HG02678 (cell line): ENCODE measurements around the gene AFF3.
"Not testable (repeated sequence)": the region's sequence is repeated elsewhere in the genome, so short reads cannot be mapped to it uniquely, and the experiment has no call there.

Experiments
- ATAC-seq: cut with Tn5 transposase; IDR thresholded peaks from one replicate; pipeline ENCODE4 v1.9.1; 2021; ENCODE audit warnings: mild to moderate bottlenecking, moderate library complexity; ENCODE audit not compliant: unreplicated experiment

The AFF3 gene, protein sequence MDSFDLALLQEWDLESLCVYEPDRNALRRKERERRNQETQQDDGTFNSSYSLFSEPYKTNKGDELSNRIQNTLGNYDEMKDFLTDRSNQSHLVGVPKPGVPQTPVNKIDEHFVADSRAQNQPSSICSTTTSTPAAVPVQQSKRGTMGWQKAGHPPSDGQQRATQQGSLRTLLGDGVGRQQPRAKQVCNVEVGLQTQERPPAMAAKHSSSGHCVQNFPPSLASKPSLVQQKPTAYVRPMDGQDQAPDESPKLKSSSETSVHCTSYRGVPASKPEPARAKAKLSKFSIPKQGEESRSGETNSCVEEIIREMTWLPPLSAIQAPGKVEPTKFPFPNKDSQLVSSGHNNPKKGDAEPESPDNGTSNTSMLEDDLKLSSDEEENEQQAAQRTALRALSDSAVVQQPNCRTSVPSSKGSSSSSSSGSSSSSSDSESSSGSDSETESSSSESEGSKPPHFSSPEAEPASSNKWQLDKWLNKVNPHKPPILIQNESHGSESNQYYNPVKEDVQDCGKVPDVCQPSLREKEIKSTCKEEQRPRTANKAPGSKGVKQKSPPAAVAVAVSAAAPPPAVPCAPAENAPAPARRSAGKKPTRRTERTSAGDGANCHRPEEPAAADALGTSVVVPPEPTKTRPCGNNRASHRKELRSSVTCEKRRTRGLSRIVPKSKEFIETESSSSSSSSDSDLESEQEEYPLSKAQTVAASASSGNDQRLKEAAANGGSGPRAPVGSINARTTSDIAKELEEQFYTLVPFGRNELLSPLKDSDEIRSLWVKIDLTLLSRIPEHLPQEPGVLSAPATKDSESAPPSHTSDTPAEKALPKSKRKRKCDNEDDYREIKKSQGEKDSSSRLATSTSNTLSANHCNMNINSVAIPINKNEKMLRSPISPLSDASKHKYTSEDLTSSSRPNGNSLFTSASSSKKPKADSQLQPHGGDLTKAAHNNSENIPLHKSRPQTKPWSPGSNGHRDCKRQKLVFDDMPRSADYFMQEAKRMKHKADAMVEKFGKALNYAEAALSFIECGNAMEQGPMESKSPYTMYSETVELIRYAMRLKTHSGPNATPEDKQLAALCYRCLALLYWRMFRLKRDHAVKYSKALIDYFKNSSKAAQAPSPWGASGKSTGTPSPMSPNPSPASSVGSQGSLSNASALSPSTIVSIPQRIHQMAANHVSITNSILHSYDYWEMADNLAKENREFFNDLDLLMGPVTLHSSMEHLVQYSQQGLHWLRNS (N-terminal part only)

DNA sequence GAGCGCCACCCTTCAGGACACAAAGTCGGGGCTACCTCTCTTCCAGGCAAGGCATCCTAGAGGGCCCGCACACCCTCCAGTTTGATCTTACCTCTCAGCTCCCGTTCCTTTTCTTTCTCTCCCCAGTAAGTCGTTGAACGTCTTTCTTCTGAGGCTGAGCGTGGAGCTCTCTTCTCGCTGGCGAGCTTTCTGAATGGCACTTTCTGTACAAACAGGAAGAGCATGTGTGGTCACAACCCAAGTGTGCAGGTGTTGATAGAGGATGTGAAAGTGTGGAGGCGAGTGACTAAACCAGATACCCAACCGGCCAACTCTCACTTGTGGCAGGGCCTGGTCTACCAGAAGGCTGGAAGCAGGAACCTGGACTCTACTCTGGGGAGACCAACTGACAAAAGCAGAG lies at the start of gene AFF3:
AFF3 (minus strand) TSS at position 198 of the 400 bp plus-strand sequence. CDS start 38,136 bp downstream, outside the sequence.
- peak; percentile 99 for ATAC-seq

DNA sequence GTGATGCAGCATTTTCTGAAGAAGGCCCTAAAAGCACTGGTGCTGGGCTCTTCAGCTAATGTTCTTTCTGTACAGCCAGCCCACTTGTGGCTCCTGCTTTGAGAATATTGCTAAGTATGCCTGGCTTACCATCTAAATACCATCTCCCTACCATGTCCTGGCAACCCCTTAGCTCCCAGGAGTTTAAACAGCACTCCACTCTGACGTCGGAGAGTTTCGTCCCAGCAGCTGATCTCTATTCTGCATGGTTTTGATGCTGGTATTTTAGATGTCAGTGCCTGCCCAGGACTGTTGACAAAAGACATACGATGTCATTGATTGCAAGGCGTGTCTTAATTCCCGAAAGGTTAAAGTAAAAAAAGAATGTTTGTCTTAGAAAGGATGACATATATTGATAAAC lies 47.0 kb upstream of the AFF3 start:
- no peak for ATAC-seq

DNA sequence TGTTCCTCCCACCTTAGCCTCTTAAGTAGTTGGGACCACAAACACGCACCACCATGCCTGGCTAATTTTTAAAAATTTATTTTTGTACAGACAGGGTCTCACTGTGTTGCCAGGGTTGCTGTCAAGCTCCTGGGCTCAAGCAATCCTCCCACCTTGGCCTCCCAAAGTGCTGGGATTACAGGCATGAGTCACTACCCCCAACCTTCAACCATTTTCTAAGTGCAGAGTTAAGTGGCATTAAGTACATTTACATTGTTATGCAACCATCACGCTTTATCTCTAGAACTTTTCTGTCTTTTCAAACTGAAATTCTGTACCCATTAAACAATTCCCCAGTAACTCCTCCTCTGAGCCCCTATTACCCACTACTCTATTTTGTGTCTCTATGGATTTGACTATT lies 45.9 kb upstream of the AFF3 start:
- ATAC-seq: no peak

DNA sequence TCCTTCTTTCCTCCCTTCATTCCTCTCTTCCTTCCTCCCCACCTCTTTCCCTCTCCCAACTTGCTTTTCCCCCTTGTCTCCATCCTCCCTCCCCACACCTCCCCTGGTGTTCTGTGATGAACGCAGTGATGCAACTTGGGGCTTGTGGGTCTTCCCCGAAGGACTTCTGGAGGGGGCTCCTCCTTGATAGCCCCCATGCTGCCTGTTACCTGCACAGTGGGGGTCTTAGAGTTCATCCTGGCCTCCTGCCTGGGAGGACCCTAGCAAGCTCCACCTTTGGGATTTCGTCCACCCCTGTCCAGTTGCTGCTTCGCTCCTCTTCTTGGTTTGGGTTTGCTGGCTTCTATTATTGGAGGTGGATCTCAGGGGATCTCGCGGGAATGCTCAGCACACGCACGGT lies 43.7 kb upstream of the AFF3 start:
- ATAC-seq: no peak

DNA sequence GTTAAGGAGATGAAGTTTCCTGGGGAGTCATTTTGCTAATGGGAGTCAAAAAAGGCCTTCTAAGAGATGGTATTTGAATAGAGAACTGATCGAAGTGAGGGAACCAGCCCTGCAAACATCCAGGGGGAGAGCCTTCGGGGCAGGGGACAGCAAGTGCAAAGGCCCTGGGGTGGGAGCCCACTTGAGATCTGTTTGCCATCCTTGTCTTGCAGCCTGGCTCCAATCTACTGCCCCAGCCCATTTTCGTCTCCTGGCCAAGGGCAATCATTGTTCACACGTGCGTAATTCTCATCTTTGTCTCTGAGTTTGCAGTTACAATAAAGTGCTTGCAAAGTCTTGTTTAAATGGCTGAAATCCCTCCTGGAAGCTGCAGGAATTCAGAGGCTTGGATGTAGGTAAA lies 43.1 kb upstream of the AFF3 start:
- ATAC-seq: no peak

DNA sequence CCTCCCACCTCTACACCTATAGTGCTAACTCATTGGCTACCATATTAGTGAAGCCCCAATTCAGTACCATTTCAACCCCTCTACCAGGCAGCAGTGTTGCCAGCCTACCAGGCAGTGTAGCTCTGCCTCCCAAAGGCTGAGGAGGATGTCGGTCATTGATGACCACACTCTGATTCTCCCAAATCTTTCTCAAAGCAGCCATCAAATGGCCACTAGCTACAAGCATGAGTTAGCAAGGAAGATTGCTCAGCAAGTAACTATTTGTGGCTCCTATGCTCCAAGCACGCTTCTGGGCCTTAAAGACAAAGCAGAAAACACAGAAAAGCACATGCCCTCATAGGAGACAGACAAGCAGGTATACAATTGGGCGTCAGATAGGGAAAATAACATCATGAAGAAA lies 42.7 kb upstream of the AFF3 start:
- ATAC-seq: no peak

DNA sequence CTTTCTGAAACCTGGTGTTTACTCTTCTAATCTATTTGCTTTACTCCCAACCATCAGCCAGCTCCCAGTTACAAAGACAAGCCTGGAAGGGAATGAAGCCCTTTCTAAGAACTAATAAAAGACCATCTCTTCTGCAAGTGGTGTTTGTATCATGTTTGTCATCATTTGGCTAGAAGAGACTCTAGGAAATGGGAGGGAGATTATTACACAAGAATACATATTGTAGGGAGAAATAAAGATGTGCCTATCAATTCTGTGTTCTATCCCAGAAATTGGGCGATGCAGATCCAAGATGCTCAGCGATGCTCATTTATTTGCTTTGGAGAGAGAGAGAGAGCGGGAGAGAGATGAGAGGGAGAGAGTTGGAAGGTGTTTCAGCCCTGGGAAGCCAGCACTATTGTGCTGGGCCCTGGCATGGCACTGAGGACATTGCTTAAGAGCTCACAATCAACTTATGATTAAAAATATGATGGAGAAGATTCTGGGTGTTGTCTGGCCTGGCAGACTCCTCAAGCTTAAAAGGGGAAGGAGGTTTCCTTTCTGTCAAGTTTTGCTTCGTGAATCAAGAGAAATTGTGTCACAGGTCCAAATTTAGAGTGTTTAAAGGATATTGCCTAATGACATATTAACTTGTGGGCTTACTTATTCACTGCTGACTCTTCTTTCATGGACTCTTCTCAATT lies 41.8 kb upstream of the AFF3 start:
- ATAC-seq: no peak

DNA sequence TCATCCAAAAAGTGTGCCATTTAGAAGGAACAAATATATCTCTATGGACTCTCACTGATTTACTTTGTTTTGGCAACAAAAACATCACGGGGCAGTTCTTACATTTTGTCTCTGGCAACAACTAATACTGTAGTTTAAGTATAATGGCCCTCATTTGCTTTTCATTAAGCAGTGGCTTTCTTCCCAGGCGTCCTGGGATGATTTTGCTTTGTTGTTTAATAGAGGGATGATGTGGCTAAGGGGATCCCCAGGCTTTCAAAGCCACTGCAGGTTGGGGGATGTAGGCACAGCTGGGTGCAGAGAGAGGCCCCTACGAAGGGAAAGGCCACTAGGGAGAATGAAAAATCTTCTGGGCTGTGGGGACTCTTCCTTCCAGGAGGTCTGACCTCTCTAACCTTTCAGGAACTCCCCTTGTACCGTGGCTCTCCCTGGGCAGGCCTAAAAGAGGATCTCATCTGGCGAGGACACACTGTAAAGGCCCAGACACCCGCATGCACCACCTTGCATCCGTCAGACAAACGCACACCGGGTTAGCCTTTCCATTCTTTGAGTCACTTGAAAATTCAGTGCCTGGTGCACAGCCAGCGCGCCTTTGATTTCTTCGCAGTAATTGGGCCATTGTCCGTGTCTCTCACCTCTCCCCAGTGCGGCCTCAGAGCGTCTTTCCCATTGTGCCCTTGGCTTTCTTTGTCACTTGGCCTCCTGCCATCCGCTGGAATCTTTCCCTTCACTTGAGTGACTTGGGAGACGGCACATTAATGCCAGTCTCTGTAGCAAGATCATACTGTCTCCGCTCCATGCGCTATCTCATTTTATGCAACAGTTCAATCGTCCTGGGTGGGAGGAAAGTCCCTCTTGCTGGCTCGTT lies 40.3 kb upstream of the AFF3 start:
- no peak for ATAC-seq

DNA sequence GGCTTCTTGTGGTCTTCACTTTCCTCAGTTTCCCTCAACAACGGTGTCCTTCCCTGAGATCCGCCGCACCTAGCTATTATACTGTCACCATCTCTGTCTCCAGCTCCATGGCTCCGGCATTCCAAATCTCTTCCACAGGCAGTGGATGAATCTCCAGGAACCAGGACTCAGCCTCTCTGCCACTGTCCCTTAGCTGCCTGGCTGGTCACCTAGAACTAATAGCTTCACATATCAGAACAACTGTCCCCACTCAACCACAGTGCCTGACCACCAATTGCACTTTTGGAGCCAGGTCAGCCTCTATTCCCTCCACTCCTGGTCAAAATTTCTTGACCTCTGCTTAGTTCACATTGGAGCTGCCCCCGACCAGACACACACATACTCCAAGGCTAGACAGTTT lies 38.1 kb upstream of the AFF3 start:
- no peak for ATAC-seq

DNA sequence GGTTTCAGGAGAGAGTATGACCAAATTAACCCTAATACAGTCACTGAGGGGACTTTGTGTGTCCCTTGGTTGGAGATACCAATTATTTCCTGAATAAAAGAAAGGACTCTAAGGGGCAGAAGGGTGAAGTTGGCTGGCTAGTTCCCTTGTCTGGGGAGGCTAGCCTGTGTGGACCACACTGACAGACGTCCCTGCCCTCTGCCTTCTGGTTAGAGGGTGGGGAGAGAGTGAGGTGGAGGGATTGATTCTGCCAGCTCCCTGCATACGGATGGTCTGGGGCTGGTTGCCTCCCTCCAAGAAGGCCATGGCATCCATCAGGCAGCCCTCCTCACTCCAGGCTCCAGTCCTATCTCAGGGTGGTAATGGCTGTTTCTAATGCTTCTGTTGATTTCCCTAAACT lies 37.4 kb upstream of the AFF3 start:
- ATAC-seq: no peak

DNA sequence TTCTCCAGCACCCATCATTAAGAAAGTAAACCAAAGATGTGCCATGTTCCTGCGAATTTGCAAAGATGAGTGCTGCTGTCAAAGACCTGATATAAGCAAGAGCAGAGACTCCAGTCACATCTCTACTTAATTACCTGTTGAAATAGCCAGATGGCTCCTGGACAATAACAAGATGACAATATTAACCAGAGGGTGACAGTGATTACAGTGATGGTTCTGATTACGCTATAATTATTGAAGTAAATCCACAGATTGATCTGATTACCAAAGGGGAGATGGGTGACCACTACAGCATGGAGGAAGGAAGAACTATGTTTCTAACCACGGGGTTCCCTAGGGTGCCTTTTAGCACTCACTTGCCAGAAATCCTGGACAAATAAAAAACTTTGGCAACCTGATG lies 36.5 kb upstream of the AFF3 start:
- no peak for ATAC-seq

DNA sequence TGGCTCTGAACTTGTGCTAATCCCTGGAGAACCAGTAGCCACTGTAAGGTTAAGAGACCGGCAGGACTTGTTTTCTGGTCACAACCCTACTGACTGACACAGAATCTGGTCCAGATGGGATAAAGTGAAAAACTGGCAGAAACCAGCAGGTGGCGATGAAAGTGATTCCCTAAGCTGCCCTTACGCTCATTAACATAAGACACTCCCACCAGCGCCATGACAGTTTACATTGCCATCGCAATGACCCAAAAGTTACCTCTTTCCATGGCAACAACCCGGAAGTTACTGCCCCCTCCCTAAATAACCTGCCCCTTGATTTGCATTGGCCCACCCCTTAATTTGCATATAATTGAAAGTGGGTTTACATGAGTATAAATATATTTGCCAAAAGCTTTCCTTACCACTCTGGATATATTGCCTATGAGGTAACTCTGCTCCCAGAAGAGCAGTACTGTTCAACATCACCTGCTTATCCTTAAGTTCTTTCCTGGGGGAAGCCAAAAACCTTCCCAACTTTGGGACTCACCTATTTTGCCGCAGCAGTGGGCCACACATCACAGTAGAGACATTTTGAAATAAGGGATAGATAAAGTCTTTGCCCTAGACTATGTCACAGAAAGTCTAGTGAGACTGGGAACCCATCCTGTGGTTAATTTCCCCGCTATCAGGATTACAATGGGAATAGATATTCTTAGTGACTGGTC lies 35.8 kb upstream of the AFF3 start:
- ATAC-seq: no peak

DNA sequence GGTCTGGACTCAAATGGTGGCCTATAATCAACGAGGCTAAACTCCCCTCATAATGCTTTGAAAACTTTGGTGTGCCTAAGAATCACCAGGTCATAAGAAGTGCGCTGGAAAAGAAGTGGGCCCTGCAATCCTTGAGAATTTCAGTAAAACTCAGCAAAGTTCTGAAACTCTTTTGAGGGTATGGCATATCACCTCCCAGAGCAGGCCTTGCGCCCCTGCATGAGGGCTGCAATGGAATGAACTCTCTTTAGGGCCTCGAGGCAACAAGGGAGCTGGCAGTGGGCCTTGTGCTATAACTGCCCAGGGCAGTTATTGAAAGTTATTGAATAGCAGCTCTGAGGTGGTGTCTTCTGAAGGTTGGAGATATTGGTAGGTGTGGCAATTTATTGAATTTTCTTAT lies 34.5 kb upstream of the AFF3 start:
- no peak for ATAC-seq

DNA sequence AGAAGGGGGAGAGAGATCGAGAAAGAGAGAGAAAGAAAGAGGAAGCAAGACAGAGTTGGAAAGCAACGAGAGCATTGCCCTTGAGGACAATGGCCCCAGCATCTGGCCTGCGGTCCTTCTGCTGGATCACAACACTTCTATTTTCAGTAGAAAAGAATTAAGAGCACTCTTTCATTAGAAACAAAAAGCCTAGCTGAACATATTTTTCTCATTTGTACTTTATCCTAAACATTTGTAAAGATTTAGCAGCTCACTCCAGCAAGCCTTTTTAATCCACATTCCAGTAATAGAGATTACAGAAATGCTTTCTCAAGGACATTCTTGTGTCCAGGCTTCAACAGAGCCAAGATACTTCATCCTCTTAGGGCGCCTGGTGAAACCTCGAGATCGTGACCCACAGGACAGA lies 31.6 kb upstream of the AFF3 start:
- ATAC-seq: no peak

DNA sequence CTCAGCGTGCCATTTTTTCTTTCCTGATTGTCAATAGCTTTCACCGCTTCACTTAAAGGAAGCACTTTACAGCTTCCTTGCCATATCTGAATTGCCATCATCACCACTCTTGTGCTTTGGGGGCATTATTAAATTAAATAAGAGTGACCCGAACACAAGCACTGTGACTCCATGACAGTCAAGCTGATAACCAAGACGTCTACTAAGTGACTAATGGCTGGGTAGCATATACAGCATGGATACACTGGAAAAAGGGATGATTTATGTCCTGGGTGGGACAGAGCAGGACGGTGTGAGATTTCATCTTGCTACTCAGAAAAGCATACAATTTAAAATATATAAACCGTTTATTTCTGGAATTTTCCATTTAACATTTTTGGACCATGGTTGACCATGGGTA lies 24.3 kb upstream of the AFF3 start:
- ATAC-seq: no peak

DNA sequence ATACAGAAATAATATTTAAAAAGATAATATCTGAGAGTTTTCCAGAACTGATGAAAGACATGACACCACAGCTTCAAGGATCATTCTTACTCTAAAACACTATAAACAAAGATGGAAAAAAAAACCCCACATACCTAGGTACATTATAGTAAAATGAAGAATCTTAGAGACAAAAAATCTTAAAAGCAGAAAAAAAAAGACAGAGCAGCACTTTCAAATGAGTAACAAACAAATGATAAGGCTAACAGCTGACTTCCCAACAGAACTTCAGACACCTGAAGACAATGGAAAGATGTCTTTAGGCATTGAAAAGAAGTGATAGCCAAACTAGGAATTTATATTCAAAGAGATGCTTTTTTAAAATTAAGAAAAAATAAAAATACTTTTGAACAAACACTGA lies 21.2 kb upstream of the AFF3 start:
- no peak for ATAC-seq

DNA sequence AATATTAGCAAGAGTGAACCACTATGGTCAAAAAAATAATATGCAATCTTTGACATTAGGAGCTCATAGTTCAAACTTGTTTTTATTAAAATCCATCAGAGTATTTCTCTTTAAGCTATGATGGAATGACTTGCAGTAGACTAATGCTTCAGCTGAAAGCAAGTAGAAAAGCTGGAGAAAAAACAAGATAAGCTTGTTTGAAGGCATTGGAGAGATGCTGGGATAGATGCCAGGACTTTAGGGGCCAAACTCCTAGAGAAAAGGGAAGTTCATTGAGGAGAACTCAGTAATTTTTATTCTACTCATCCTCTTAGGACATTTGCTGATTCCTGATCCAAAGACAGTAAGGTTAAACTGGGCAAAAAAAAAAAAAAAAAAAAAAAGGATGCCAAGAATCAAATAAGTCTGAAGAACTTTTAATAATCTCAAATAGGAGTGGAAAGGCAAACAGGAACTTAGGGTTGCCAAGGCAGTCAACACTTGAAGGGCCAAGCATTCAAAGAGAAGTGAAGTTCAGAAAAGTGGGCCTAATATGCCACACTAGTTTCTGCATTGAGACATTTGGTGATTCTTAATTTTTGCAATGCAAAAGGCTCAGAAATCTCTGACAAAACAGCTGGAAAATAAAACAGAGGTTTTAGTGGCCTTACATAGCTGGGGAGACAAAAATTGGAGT lies 19.7 kb upstream of the AFF3 start:
- no peak for ATAC-seq

DNA sequence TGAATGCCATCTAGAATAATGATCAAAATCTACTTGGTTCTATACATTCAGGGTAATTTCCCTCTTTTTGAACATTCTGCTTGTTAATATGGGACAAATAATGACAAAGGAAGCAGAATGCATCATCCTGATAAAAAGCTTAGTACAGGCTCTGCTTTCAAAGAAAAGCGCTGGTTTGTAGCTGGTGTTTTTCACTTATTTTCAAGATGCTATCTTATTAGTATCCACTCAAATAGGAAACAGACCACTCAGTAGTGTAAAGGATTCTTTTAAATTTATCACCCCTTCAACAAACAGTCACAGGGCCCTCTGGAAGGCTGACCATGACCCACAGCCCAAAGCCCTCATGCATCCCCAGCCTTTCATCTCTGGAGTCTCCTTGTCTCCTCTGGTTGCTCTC lies 18.0 kb upstream of the AFF3 start:
- ATAC-seq: no peak

DNA sequence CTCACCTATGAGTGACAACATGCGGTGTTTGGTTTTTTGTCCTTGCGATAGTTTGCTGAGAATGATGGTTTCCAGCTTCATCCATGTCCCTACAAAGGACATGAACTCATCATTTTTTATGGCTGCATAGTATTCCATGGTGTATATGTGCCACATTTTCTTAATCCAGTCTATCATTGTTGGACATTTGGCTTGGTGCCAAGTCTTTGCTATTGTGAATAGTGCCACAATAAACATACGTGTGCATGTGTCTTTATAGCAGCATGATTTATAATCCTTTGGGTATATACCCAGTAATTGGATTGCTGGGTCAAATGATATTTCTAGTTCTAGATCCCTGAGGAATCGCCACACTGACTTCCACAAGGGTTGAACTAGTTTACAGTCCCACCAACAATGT lies 9.4 kb upstream of the AFF3 start:
- ATAC-seq: not testable (repeated sequence)
